HL-60 (cell line): ENCODE results near the gene FRZB.

Source experiments
- DNase-seq, 2 experiments: peaks; one replicate each; pipeline ENCODE4 v3.0.0-alpha.2; 2010 to 2020; ENCODE audit warnings: low read depth in 1 of 2, low spot score in 1 of 2
- H3K27ac ChIP-seq: fragments of 250-450 bp; sonication (Bioruptor Pico); replicated peaks from 2 replicates; pipeline ENCODE4 v1.5.1; 2020; ENCODE audit warnings: mild to moderate bottlenecking, moderate library complexity
- H3K27me3 ChIP-seq: fragments of 250-450 bp; sonication (Bioruptor Pico); 2 replicates; pipeline ENCODE4 v1.5.1; 2021; ENCODE audit warnings: mild to moderate bottlenecking, moderate library complexity; ENCODE audit not compliant: insufficient read depth, poor library complexity, severe bottlenecking
- H3K4me3 ChIP-seq: replicated peaks from 2 replicates; pipeline ENCODE4 v1.5.1; 2011; ENCODE audit warnings: mild to moderate bottlenecking, control low read depth, low read length; ENCODE audit not compliant: insufficient read depth
- GABPA ChIP-seq: IDR thresholded peaks from 2 replicates; pipeline ENCODE4 v1.6.1; 2012; ENCODE audit warnings: low read depth
- POLR2AphosphoS5 ChIP-seq: IDR thresholded peaks from 2 replicates; pipeline ENCODE4 v1.6.1; 2012; ENCODE audit warnings: low read depth
- REST ChIP-seq: IDR thresholded peaks from 2 replicates; pipeline ENCODE4 v1.6.1; 2012; ENCODE audit warnings: low read depth; ENCODE audit not compliant: insufficient replicate concordance
- SPI1 ChIP-seq: IDR thresholded peaks from 2 replicates; pipeline ENCODE4 v1.6.1; 2012; ENCODE audit warnings: low read depth, mild to moderate bottlenecking, borderline replicate concordance
- TF ChIP-seq, protein P1 (sequence below): IDR thresholded peaks from one replicate; pipeline ENCODE4 v1.5.1; 2011; ENCODE audit warnings: low read length, control low read depth, inconsistent platforms; ENCODE audit not compliant: insufficient read depth

Gene FRZB

GRCh38 chr2:182910965-182911364, 44.5 kb upstream of the FRZB start:
- H3K4me3 ChIP-seq: no peak overlapping the region
- TF ChIP-seq POLR2AphosphoS5 (no peak), REST (no peak), GABPA (no peak), SPI1 (no peak)
- TF ChIP-seq, protein P1, sequence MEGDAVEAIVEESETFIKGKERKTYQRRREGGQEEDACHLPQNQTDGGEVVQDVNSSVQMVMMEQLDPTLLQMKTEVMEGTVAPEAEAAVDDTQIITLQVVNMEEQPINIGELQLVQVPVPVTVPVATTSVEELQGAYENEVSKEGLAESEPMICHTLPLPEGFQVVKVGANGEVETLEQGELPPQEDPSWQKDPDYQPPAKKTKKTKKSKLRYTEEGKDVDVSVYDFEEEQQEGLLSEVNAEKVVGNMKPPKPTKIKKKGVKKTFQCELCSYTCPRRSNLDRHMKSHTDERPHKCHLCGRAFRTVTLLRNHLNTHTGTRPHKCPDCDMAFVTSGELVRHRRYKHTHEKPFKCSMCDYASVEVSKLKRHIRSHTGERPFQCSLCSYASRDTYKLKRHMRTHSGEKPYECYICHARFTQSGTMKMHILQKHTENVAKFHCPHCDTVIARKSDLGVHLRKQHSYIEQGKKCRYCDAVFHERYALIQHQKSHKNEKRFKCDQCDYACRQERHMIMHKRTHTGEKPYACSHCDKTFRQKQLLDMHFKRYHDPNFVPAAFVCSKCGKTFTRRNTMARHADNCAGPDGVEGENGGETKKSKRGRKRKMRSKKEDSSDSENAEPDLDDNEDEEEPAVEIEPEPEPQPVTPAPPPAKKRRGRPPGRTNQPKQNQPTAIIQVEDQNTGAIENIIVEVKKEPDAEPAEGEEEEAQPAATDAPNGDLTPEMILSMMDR: no peak
- H3K27me3 ChIP-seq: no peaks in the 10 kb centered on the region
- DNase-seq: no peak
- no peak overlapping the region for H3K27ac ChIP-seq

- no peak for TF ChIP-seq POLR2AphosphoS5
- TF ChIP-seq REST: no peak
- H3K27ac ChIP-seq: no peak overlapping the region
- no peak overlapping the region for H3K4me3 ChIP-seq
- no peak for DNase-seq
- no peaks in the 10 kb centered on the region for H3K27me3 ChIP-seq
These were observed 40.8 kb upstream of the FRZB start for GRCh38 chr2:182907081-182907830.

- Histone ChIP-seq H3K27ac (no peak overlapping the region), H3K4me3 (no peak overlapping the region), H3K27me3 (no peaks in the 10 kb centered on the region)
- TF ChIP-seq, protein P1: no peak
- TF ChIP-seq REST (no peak), POLR2AphosphoS5 (no peak), GABPA (no peak), SPI1 (no peak)
- no peak for DNase-seq
These were observed 40.0 kb upstream of the FRZB start for GRCh38 chr2:182906454-182906853.
